HG03442 (cell line): ENCODE measurements around the gene FAM177A1.
"Not testable (repeated sequence)": the region's sequence is repeated elsewhere in the genome, so short reads cannot be mapped to it uniquely, and the experiment has no call there.

ENCODE experiments used
- ATAC-seq: cut with Tn5 transposase; IDR thresholded peaks from one replicate; pipeline ENCODE4 v1.9.1; 2021; ENCODE audit warnings: mild to moderate bottlenecking, moderate library complexity; ENCODE audit not compliant: unreplicated experiment

Gene FAM177A1, protein sequence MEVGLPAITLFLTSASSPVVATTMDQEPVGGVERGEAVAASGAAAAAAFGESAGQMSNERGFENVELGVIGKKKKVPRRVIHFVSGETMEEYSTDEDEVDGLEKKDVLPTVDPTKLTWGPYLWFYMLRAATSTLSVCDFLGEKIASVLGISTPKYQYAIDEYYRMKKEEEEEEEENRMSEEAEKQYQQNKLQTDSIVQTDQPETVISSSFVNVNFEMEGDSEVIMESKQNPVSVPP

GRCh38 chr14:35046048-35046750, at the start of gene FAM177A1:
Gene FAM177A1, plus strand, starts transcription at chr14:35046272. Its CDS starts 192 bp downstream, at chr14:35046464.
- ATAC-seq = peak; percentile 94

DNA sequence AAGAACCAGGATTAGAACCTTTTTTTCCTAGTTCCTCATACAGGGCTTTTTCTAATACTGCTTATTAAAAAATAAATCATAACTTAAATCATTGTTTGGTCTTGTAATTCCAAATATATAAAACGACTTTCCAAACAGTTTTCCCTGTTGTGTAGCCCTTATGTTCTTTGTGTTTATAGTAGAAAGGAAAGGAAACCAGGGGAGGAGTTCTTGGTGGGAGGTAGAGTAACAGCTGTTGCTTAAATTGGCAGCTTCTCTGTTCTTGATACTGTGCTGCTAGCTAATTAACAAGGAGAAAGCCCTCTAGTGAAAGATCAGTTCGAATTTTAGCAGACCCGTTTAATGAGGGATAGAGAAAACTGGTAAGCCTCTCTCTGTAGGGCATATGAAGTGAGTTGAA, 48.3 kb upstream of the FAM177A1 start:
- ATAC-seq = no peak

GRCh38 chr14:34999500-34999899, 46.6 kb upstream of the FAM177A1 start:
- no peak for ATAC-seq

- no peak for ATAC-seq
Measured at GRCh38 chr14:35001621-35002020, 44.5 kb upstream of the FAM177A1 start.

GRCh38 chr14:35004839-35005238, 41.2 kb upstream of the FAM177A1 start:
- no peak for ATAC-seq

DNA sequence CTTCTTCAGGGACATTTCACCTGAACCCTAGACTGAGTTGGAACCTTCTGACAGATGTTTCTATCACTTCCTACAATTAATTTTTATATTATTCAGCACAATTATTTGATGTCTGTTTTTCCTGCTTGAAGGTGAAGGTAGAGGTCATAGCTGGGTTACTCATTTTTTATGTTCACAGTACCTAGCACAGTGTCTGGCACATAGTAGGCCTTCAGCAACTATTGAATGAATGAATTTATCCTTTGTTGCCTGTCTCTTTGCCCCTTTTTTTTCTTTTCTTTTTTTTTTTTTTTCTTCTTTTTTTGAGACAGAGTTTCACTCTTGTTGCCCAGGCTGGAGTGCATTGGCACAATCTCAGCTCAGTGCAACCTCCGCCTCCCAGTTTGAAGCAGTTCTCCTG, 29.5 kb upstream of the FAM177A1 start:
- no peak for ATAC-seq

DNA sequence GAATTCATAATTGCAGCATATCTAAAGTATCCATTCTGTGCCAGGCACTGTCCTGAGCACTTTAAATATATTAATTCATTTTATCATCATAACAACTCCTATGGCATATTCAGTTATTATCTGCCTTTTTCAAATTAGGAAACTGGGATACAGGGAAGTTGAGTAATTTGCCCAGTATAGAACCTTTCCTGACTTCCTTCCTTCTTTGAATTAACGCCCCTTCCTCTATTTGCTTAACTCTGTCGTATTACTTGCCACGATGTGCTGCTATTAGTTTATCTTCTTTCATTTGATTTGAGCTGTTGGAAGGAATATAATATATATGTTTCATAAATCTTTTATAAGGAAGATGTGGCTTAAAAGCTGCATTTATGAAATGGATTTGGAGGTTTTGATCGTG, 25.4 kb upstream of the FAM177A1 start:
- ATAC-seq = no peak

DNA sequence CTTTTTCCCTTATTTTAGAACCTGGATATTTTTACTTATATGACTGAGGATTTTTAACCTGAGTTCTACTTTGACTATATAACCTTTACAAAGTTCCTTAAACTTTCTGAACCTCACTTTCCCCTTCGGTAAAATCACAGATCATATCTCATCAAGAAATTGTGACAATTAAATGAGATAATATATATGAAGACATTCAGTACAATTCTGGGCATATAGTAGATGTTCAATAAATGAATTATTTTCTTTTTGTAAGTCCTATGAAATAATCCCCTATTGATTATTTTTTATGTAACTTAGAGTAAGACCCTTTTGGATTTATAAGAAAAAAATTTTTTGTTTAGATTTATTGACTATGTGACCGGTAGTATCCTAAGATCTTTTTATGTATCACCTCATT, 17.6 kb upstream of the FAM177A1 start:
- no peak for ATAC-seq

GRCh38 chr14:35032562-35032961, 13.5 kb upstream of the FAM177A1 start:
- ATAC-seq = no peak

GRCh38 chr14:35034440-35034833, 11.6 kb upstream of the FAM177A1 start:
- no peak for ATAC-seq

GRCh38 chr14:35034944-35035554, 11.0 kb upstream of the FAM177A1 start:
- ATAC-seq = not testable (repeated sequence)

- not testable (repeated sequence) for ATAC-seq
Measured at GRCh38 chr14:35038312-35038711, 7.8 kb upstream of the FAM177A1 start.

GRCh38 chr14:35042632-35043031, 3.4 kb upstream of the FAM177A1 start:
- ATAC-seq = no peak

DNA sequence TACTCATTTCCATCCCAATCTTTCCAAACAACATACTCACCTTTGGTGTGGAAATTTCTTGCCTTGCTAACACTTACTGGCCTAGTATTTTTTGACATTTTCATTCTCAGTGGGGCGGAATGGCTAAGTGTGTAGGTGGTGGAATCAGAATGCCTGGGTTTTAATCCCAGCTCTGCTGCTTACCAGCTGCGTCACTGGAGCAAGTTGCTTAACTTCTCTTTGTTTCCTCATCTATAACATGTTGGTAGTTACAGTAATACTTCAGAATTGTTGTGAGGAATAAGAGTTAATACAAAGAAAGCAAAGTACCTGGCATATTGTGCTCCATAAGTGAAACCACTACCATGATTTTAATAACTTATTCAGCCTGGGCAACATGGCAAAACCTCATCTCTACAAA, 3.0 kb upstream of the FAM177A1 start:
- ATAC-seq = no peak

DNA sequence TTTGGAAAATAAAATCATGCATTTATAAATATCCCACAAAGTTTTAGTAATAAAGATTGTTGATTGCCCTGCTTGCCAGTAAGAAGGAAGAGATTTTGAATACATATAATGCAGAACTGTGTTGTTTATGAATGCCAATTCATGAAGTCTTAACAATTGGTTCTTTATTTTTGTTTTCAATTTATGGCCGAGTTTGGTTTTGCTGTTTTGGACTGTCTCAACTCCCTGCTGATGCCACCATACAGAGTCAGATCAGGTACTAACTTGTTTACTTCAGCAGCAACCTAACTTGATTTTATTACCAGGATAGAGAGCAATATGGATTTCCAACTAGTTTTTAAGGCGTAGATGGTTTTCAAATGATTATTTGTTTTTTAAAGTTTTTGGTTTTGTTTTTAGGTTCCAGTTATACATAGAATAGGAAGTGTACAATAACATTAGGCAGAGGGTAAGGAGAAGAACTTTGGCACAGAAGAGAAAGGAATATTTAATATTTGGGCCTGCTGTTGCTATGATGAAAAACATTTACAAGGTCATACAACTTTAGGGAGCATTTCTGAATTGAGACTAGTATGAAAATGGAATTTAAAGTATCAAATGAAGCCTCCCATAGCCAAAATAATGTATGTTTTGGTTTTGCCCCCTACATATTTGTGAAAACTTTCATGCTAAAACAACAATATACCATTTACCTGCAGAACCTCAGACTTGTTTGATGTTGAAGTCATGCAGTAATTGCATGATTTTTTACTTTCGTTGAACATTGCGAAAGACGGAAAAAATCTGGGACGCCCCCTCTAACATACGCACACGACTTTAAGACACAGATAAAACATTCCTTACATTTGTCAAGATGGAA, 904 bp upstream of the FAM177A1 start:
- ATAC-seq = no peak

DNA sequence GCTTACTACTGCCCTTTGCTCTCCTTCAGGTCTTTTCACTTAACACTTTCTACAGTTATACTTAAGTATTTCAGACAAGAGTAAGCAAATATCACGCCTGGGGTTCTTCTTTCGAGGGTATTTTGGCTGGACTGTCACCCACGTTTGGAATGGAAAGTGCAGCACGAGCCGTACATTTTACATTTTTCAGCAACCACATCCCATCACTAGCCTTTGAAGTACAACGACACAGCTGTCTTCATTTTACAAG, 349 bp upstream of the FAM177A1 start:
- ATAC-seq = no peak

DNA sequence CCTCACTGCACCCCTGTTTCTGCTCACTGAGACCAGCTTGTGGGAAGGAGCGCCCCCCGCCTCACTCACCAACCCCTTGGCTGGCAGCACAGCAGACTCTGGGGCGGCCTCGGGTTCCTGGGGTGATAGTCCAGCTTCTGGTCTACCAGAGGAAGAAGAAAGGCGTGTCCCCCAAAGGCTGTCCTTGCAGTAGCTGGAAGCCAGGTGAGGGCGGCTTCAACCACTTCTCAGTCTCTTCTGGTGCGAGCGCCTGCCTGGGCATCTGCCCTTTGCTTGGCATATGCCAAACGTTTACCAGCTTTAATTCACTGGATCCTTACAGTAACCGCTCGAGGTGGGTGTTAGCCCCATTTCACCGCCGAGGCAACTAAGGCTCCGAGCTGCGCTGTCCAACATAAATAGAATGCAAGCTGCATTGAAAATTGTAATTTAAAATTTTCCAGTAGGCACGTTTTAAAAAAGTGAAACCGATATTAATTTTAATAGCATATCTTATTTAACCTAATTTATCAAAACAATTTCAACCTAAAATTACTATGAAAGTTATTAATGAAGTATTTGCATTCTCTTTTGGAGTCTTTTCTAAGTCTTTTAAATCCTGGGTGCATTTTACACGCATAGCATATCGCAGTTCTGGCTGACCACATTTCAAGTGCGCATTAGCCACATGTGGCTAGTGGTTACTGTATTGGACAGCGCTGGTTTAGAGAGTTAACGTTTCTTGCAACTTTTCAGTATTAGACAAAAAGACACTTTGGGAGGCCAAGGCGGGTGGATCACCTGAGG, 872 bp downstream of the FAM177A1 start:
- peak; percentile 10 for ATAC-seq

DNA sequence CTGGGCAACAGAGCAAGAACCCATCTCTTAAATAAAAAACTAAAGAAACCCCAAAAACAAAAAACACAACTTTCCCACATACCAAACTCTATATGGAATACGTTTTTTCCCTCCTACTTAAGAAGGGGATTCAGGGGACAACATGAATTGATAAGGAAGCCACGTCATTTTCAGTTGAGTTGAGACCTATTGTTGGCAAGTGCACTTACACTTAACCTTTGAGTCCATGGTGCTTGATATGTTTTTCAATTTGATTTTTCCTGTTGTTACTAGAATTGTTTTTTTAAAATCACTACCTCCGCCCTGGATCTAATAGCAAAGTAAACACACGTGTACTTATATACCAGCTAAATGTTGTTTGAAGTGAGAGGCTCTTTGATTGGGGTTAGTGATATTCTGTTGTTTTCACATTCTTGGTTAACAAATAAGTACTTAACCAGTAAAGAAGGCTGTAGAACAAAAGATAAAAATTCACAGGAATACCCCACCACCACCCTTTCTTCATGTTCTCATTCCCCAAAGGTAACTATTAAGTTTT, 2.0 kb downstream of the FAM177A1 start:
- ATAC-seq = no peak

GRCh38 chr14:35050652-35051051, 4.6 kb downstream of the FAM177A1 start:
- ATAC-seq = no peak

DNA sequence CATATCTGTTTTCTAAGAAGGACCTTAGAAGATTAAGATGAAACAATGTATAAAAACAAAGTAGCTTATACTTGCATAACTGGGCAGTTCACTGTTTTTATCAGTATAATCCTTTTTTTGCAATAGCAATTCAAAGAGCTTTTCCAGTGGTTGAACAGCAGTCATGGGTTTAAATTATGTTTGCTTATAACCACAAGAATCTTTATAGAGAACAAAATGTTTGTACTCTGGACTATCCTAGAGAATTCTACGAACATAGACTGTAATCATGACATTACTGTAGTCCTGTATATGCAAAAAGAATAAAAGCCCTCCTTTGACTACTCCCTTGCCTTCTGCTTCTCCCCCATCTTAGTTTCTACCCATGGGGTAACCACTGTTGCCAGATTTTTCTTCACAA, 5.7 kb downstream of the FAM177A1 start:
- no peak for ATAC-seq

DNA sequence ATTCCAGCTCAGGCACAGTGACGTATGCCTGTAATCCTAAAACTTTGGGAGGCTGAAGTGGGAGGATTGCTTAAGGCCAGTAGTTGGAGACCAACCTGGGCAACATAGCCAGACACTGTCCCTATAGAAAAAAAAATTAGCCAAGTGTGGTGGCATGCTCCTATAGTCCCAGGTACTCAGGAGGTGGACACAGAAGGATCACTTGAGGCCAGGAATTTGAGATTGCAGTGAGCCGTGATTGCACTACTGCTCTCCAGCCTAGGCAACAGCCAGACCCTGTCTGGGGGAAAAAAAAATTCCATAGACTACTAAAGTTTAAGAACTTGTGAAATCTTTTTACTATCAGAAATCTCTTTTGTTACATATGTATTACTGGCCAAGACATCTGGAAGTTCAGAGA, 6.6 kb downstream of the FAM177A1 start:
- ATAC-seq = no peak
